GM12874 (cell line): ENCODE data around the gene NOX1.

Experiments
- TF ChIP-seq, protein P1 (sequence below): IDR thresholded peaks from 2 replicates; pipeline ENCODE4 v1.5.1; 2011; ENCODE audit warnings: low read depth, mild to moderate bottlenecking, control low read depth, low read length, moderate library complexity; ENCODE audit not compliant: insufficient read depth

Gene NOX1

DNA sequence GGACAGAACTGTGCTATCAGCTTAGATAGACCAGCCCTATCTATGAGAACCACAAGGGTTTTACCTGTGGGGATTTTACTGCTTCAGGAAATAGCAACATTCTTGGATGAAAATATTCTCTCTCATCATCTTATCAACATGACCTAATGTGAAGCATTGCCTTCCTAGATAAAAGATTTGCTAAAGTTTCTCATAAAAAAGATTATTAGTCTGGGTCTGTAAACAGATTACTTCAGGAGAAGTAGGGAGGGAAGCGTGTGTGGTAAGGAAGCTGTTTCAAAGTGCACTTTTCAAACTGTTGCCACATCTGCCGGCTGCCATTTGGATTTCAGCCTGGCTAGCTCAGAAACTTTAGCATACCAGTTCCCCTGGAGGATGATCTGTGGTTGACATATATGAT is at the start of gene NOX1:
Gene NOX1 (minus strand): TSS at position 35 of the 400 bp plus-strand sequence. CDS start 220 bp downstream, outside the sequence.
- TF ChIP-seq, protein P1, sequence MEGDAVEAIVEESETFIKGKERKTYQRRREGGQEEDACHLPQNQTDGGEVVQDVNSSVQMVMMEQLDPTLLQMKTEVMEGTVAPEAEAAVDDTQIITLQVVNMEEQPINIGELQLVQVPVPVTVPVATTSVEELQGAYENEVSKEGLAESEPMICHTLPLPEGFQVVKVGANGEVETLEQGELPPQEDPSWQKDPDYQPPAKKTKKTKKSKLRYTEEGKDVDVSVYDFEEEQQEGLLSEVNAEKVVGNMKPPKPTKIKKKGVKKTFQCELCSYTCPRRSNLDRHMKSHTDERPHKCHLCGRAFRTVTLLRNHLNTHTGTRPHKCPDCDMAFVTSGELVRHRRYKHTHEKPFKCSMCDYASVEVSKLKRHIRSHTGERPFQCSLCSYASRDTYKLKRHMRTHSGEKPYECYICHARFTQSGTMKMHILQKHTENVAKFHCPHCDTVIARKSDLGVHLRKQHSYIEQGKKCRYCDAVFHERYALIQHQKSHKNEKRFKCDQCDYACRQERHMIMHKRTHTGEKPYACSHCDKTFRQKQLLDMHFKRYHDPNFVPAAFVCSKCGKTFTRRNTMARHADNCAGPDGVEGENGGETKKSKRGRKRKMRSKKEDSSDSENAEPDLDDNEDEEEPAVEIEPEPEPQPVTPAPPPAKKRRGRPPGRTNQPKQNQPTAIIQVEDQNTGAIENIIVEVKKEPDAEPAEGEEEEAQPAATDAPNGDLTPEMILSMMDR = no peak

GRCh38 chrX:100915562-100915961 is 41.4 kb upstream of the NOX1 start:
- TF ChIP-seq, protein P1 = no peak

DNA sequence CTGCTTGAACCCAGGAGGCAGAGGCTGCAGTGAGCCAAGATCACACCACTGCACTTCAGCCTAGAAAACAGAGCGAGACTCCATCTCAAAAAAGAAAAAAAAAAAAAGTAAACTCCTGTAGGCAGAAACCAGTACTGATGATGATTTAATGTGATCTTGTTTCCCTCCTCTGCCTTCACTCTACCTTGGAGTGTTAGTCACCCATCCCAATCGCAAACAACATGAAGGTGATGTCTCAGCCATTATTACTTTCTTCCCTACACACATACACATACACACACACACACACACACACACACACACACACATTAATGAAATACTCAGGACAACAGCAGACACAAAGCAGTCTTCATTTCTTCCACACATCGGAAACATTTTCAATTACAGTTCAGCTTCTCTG is 39.0 kb upstream of the NOX1 start:
- TF ChIP-seq, protein P1 = no peak

GRCh38 chrX:100911731-100912130 is 37.6 kb upstream of the NOX1 start:
- TF ChIP-seq, protein P1 = no peak

DNA sequence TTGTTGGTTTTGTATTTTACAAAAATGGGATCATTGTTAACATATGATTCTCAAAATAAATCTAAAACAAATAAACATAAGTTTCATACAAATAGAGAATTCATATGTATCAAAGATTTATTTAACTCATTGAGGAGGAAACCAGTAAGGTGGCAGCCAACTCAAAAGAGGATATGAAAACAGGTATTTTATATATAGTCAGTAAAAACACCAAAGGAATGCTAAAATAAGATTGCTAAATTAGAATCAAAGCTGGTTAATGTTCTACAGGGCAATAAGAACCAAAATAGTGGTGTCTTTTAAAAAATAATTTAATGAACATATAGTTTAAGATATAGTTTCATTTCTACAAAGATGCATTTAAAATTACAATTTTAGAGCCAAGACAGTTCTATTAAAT is 31.5 kb upstream of the NOX1 start:
- TF ChIP-seq, protein P1 = no peak

DNA sequence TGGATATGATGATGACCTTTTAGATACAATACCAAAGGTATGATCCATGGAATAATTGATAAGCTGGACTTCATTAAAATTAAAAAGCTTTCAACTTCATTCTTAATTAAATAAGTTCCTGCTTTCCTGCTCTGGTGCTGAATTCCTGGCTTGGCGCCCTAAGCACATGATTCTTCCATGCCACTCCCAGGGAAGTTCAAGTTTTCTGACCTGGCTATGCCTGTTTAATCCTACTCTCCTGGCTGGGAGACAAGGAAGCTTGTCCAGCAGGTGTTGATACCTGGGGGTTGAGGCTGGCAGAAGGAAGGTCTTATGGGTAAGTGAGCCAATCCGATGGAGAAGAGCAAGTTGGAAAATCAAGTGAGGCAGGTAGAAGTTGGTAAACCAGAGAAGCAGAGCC is 30.3 kb upstream of the NOX1 start:
- TF ChIP-seq, protein P1 = no peak

DNA sequence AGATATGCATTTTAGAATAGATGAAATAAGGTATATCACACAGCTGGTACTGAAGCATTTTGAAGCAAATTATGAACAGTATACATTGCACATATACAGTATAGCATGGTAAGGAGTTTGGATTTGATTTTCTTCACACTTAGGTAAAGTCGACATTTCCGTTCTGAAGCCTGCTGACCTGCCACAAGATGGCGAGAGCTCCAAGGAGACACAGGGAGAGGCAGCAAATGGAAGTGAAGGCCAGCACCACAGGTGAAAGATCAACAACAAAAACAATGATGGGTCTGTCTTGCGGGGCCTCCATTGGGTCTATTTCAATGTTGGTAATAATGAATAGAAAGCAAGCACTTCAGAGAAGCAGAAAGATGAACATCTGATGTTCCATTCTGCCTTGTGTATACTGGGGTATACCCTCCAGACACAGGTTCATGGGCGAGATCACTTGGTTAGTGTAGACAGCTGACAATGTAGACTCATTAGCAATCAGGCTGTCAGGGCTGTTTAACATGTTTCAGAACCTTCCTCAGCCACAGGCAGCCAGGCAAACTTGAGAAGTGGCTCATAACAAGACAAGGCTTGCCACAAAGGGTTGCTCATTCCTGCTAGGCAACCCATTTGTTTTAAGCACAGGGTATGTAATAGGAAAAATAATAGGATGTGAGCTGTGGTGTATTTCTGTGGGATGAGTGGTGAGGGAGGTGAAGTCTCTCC is 21.4 kb upstream of the NOX1 start:
- TF ChIP-seq, protein P1 = no peak
